OCI-LY1 (cell line): ENCODE measurements around the gene CMIP.

Source experiments
- CTCF ChIP-seq: fragments of 200-600 bp; sonication (generic), shearing (Covaris generic); IDR thresholded peaks from 2 replicates; pipeline ENCODE4 v1.5.1; 2017; ENCODE audit warnings: mild to moderate bottlenecking, antibody characterized with exemption, low read length, moderate library complexity, mixed read lengths
- EZH2 ChIP-seq: fragments of 200-600 bp; sonication (generic), shearing (Covaris generic); IDR thresholded peaks from 2 replicates; pipeline ENCODE4 v1.8.0; 2017; ENCODE audit warnings: borderline replicate concordance, mixed run types, mild to moderate bottlenecking, antibody characterized with exemption, low read length, moderate library complexity, mixed read lengths

- no peak for TF ChIP-seq CTCF
- no peak for TF ChIP-seq EZH2
Observed at GRCh38 chr16:81659249-81659648, 214.6 kb downstream of the CMIP start.
